ENCODE results near the gene MAPK6.
"Not testable (repeated sequence)": the region's sequence is repeated elsewhere in the genome, so short reads cannot be mapped to it uniquely, and the experiment has no call there.

MAPK6 gene

DNA sequence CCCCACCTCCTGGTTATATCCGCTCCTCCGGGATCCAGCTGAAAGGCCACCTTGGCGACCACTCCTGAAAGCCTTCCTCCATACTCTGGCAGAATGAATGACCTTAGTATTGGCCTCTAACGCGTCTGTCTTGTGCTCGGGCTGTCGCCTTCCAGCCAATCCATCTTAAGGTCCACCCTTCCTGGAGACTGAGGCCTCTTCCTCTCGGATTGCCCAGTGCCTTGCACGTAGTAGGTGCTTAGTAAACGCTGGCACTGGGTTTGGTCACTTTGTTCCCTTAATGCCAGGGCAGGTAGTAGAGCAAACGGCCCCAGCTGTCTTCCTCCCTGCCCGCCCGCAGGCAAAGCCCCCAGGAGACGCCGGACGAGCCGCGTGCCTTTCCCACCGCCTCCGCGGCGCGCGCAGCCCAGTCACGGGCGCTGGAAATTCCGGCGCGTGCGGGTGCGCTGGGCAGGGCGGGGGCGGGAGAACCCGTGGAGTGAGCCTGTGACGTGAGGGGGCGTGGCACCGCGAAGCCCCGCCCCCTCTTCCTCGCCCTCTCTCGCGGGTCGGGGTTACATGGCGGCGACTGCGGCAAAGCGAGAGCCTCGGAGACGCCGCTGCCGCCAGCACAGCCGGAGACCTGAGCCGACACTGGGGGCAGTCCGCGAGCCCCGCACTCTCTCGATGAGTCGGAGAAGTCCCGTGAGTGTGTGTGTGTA is at the start of gene MAPK6:
Gene MAPK6 (plus strand): TSS at position 527 of the 701 bp plus-strand sequence. CDS start 27,242 bp downstream, outside the sequence.
- peak; percentile 88 for DNase-seq (ENCODE audit: low read depth, low spot score)

DNA sequence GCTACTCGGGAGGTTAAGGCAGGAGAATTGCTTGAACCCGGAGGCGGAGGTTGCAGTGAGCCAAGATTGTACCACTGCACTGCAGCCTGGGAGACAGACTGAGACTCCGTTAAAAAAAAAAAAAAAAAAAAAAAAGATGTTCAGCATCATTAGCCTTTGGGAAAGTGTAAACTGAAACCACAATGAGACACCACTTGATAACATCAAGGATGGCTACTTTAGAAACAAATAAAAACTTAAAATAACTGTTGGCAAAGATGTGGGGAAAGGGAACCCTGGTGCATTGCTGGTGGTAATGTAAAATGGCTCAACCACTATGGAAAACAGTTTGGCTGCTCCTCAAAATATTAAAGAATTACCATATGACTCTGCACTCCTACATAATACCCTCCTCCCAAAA is 49.3 kb upstream of the MAPK6 start:
- no peak for DNase-seq (ENCODE audit: low read depth, low spot score)

DNA sequence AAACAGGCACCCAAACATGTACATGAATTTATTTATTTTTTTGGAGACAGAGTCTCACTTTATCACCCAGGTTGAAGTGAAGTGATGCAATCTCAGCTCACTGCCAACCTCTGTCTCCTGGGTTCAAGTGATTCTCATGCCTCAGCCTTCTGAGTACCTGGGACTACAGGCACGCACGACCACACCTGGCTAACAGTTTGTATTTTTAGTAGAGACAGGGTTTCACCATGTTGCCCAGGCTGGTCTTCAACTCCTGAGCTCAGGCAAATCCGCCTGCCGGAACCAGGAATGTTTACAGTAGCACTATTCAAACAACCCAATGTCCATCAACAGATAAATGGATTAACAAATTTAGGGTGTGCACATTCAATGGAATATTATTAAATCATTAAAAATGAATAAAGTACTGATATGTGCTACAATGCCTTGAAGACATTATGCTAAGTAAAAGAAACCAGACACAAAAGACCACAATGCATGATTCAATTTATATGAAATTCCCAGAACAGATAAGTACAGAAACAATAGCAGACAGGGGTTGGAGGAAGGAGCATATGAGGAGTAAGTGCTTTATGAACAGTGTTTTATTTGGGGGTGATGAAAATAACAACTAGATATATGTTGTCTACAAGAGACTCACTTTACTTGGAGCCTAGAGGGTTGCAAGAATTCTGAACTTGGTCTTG is 48.7 kb upstream of the MAPK6 start:
- DNase-seq (ENCODE audit: low read depth, low spot score): no peak

DNA sequence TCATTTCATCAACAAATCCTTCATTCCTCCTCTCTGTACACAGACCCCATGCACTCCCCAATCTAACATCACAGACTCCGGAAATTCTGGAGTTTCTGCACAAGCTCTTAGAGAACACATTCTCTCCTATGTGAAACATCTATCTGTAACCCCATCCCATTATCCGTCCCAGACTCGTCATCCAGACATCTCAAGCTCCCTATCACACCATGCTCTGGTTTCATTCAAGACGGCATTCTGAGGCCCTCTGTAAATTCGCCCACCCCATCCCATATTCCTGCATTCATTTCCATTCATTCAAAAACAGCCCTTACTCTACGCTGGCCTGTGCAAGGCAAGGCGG is 48.0 kb upstream of the MAPK6 start:
- DNase-seq (ENCODE audit: low read depth, low spot score): no peak

DNA sequence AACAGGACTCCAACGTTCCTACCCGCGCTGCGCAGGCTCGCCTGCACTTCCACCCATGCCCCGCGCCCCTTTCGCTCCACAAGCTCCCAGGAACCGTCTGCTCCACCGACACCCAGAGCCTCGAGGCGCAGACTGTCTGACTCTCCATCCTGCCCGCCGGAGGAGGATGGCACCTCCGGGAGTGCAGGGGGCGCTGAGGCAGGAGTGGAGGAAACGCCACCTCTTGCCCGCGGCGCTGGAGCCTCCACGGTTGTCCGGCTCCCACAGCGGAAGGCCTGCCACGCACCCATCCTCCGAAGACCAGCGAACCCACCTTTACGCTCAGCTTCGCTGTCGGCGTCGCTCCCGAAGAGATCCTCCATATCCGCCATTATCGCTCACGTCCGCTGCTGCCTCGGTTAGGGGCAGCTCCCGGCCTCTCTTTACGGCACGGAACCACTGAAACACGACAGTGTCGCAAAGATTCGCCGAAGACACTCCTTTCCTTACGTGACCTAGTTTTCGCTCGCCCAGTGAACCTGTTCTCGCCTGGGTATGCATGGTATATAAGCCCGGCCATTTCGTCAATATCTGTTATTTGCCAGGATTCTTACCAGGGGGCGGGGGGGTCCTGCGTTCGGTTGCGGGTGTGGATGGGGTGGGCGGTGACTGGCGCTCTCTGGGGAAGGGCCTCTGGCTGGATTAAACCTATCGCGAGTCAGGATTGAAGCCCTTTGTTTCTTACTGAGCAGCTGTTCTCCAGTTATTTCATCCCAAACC is 47.5 kb upstream of the MAPK6 start, which contains the start of gene LEO1:
Gene LEO1 (minus strand): TSS at position 404 of the 759 bp plus-strand sequence. CDS start 33 bp downstream, at position 371.
- DNase-seq (ENCODE audit: low read depth, low spot score): peak; percentile 66

- no peak for DNase-seq (ENCODE audit: low read depth, low spot score)
Observed at GRCh38 chr15:51973220-51973619, 45.8 kb upstream of the MAPK6 start.

GRCh38 chr15:51973775-51974174 is 45.2 kb upstream of the MAPK6 start:
- no peak for DNase-seq (ENCODE audit: low read depth, low spot score)

DNA sequence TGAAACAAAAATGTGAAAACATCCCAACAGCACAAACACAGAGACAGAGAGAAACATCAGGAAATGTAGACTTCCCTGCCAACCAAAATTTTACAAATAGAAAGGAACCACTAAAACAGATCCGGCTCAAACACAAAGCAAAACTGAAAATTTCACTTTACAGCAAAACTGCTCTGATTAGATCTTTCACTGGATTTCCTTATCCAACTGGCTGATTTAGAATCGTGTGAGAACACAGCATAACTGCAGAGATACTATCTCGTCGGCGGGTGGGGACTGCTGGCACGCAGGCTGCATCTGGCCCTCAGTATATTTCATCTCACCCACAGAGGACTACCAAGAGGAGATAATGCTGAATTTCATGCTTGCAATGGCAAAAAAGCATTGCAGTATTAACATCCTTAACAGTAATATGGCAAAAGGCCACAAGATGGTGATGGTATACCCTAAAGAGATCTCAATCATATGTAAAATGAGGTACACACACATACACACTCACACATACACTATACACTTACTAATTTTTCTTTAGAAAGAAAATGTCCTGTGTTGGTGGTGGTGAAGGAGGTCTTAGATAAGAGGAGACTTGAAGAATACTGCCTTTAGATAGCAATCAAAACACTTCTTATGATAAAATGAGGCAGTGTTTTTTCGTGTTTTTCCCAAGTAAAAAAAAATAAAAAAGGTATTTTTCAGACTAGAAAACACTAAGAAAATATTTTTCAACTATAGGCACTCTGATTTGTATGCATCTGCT is 36.8 kb upstream of the MAPK6 start:
- no peak for DNase-seq (ENCODE audit: low read depth, low spot score)

DNA sequence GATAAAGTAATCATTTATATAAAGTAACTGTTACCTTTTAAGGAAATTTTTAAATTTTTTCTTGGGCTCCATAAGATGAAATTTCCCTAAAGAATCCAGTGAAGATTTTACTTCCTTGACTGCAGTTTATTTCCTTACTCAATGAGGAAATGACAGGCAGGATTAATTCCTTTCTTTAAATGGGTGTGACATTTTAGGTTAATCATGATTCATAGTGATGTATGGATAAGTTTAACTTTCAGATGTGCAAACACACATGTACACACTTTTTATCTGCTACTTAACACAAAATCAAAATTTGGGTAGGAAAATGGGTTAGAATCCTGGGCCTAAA is 36.3 kb upstream of the MAPK6 start:
- no peak for DNase-seq (ENCODE audit: low read depth, low spot score)

GRCh38 chr15:51991141-51991540 is 27.9 kb upstream of the MAPK6 start:
- DNase-seq (ENCODE audit: low read depth, low spot score): no peak

DNA sequence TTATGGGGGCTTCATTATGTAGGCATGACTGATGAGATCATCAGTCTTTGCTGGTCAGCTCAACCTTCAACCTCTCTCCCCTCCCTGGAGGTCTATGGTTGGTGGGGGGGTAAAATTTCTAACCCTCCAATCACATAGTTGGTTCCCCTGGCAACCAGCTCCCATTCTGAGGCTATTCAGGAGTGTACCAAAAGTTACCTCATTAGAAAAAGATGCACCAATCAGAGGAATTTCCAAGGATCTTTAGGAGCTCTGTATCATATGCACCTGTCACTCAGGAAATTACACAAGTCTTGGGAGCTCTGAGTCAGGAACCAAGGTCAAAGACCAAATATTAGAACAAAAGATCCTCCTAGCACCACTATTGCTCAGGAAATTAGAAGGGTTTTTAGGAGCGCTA is 26.1 kb upstream of the MAPK6 start:
- DNase-seq (ENCODE audit: low read depth, low spot score): no peak

DNA sequence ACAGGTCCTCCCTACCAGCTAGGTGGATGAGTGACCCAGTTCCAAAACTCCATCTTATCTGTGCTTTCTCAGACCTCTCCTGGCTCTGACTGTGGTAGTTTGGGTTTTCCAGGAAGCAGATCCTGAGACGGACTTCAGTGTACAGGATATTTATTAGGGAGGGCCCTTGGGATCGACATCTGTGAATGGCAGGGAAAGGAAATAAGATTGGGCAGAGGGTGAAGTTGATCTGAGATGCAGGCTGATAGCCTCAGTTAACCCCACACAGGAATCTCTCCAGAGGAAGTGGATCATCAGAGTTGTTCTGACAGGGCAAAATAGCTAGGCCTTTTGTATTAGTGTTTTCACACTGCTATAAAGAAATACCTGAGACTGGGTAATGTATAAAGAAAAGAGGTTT is 16.7 kb upstream of the MAPK6 start:
- DNase-seq (ENCODE audit: low read depth, low spot score): no peak

- not testable (repeated sequence) for DNase-seq (ENCODE audit: low read depth, low spot score)
Observed at GRCh38 chr15:52003089-52003488, 15.9 kb upstream of the MAPK6 start.

DNA sequence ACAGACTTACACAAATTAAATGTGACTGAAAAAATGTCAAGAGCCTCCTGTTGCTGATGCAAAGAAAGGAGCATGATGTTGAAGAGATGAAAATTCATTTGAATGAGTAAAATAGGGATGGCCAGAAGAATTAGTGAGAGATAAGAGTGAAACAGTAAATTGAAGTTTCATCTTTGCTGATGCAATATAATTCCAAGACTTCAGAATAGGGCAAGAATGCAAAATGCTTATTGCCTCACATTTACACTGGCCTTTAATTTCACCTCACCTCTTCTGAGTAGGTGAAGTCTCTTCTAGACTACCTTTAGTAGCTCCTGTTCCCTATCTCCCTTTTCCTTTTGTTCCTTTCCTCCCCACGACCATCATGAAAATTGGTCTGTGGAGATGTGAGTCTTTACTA is 15.3 kb upstream of the MAPK6 start:
- DNase-seq (ENCODE audit: low read depth, low spot score): no peak

- DNase-seq (ENCODE audit: low read depth, low spot score): no peak
Observed at GRCh38 chr15:52004806-52005205, 14.2 kb upstream of the MAPK6 start.

DNA sequence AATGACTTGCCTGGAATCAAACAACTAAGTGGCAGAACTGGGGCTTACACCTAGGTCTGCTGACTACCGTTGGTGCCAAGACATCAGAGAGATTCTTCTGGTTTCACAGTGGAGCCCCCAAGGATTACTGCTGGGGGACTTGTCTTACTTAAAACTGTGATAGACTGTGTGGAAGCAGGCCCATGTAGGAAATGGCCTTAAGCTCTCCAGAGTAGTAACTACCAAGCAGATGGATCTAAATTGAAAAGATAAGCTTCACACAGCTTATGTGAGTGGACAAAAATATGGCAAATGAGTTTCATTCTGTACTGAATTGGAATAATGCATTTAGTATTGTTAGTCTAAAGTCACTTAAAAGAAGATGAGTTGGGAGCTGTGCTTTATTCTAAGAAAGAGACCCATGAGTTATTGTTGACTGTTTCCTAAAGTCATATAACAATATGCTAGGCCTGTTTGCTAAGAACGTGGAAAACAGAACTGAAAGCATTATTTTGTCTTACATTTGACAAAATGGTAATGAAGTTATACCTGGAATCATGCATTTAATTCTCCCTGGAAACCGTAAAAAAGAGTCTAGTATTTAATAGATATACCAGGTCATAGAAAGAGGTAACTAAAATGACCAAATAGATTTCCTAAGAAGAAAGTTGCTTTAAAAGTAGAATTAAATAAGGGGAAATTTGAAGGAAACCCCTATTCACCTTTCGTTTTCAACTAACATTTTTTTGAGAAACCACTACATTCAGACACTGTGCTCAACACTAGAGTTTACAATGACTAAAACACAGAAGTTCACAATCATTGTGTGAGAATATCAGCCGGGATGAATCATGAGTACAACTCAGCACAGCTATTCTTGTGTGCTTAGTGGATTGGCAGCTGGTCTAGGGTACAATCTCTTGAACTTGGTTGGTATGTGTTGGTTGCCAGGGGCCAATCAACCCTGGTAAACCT is 13.0 kb upstream of the MAPK6 start:
- no peak for DNase-seq (ENCODE audit: low read depth, low spot score)

DNA sequence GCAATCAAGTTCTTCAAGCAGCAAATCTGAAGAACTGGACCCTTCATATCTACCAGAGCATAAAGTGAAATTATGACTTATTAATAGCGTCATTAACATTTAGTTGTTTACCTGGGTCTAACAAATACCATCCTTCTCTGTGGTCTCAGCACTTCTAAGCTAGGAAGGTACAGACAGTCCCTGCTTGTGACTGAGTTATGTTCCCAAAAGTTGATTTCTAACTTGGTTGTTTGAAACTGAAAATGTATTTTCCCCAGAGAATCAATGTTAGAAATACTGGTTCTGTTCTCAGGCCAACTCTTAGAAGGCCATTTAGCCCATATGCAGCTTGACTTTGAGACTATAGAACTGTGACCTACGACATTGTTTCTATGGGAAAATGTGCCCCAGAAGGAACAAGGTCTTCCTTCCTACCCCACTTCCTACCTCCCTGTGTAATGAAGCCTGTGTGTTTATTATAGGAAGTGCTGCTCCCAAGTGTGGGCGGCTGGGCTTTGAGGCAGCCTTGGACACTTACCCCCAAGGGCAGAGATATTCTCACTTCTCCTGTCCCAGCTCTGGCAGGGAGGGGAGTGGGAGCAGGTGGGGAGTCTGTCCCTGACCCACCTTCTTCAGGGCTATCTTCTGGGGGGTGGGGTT is 12.2 kb upstream of the MAPK6 start:
- no peak for DNase-seq (ENCODE audit: low read depth, low spot score)

GRCh38 chr15:52008359-52008697 is 10.7 kb upstream of the MAPK6 start:
- DNase-seq (ENCODE audit: low read depth, low spot score): no peak

GRCh38 chr15:52008698-52009434 is 10.2 kb upstream of the MAPK6 start:
- DNase-seq (ENCODE audit: low read depth, low spot score): no peak

Data from activated naive CD8-positive, alpha-beta T cell treated with anti-CD3 and anti-CD28 coated beads, Interleukin-2, amount 50 U/mL, for 16 hours (primary cell).